Thoracic aorta (tissue), 2 donors: ENCODE measurements around the gene SOX3. TPM values are rescaled to one million over a fixed set of nuclear protein-coding genes. Genes with fewer than 3 reads are reported as not detected.

Experiments
- ATAC-seq: fragments of 150-250 bp; one replicate; pipeline ENCODE4 v1.8.0; 2017; ENCODE audit warnings: low read depth; ENCODE audit not compliant: insufficient number of reproducible peaks, low FRiP score
- DNase-seq: peaks from one replicate; pipeline ENCODE4 v3.0.0-alpha.2; 2020; ENCODE audit warnings: low spot score
- H3K27ac ChIP-seq, 2 donors: fragments of 200-600 bp; sonication (generic); 1 replicate in 1 of 2; 2 replicates in 1 of 2; pipeline ENCODE4 v1.5.1; 2016; ENCODE audit warnings: mild to moderate bottlenecking in 2 of 2, moderate library complexity in 2 of 2
- H3K27me3 ChIP-seq: fragments of 200-600 bp; sonication (generic); replicated peaks from 2 replicates; pipeline ENCODE4 v1.6.0; 2016; ENCODE audit warnings: mild to moderate bottlenecking; ENCODE audit not compliant: insufficient read depth
- H3K36me3 ChIP-seq: fragments of 200-600 bp; sonication (generic); one replicate; pipeline ENCODE4 v1.5.1; 2016
- H3K4me1 ChIP-seq, 2 donors: fragments of 200-600 bp; sonication (generic); 1 replicate in 1 of 2; 2 replicates in 1 of 2; pipeline versions ENCODE4 v1.5.1 to v1.6.0; 2016; ENCODE audit warnings: low read depth in 2 of 2, mild to moderate bottlenecking in 1 of 2; ENCODE audit not compliant: control insufficient read depth in 1 of 2
- H3K4me3 ChIP-seq: fragments of 200-600 bp; sonication (generic); 2 replicates; pipeline ENCODE4 v1.5.1; 2016; ENCODE audit warnings: mild to moderate bottlenecking
- H3K9me3 ChIP-seq: fragments of 200-600 bp; sonication (generic); 2 replicates; pipeline ENCODE4 v1.5.1; 2016
- CTCF ChIP-seq: fragments of 200-600 bp; sonication (generic); IDR thresholded peaks from one replicate; pipeline ENCODE4 v1.5.1; 2019; ENCODE audit warnings: antibody characterized with exemption
- total RNA-seq, 2 donors: library from RNA; depleted of rRNA; stranded (reverse); fragments of >200 nt; gene quantifications; one replicate each; pipeline versions ENCODE4 v1.1.0 to v1.2.3, GENCODE V29; 2016

The SOX3 gene
- total RNA-seq, 2 donors from 2014 or later, result not detected

DNA sequence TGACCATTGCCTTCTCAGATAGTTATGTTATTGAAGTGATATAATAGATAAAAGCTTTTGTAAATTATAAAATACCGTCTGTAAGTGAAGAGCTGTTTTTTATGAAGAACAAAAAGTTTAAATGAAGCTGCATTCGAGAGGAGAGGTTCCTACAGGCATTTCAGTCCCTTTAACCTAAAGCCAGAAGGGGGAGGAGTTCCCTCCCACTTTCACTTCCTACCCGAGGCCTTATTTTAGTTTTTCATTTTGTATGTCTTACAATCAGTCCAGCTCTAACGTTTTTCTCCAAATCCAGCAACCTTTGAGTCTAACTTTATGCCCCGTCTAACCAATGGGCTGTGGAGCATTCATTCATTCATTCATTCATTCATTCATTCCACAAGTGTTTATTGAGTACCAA, 16.5 kb upstream of the SOX3 start:
- H3K4me3 ChIP-seq, result no peak overlapping the region
- H3K36me3 ChIP-seq, result no peaks in the 10 kb centered on the region
- no peaks in the 10 kb centered on the region for H3K9me3 ChIP-seq
- no peaks in the 10 kb centered on the region for H3K4me1 ChIP-seq
- no peaks in the 10 kb centered on the region for H3K27me3 ChIP-seq
- DNase-seq (no peak), ATAC-seq (no peak)
- TF ChIP-seq CTCF, result no peak
- no peak overlapping the region for H3K27ac ChIP-seq

DNA sequence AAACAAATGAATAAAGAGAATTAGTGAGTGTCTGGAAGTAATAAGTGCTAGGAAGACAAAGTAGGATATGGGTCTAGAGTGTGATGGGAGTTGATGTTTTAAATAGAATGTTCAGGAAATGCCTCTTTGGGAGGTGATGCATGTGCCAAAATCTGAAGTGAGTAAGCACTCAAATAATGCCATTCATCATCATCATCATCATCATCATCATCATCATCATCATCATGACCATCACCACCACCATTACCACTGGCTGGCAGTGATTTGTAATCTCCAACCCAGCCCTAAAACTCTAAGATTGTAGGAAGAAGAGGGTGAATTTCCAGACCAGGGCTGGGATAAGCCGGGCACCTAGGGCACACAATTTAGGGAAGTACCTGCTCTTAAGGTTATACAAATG, 9.7 kb upstream of the SOX3 start:
- Histone ChIP-seq H3K4me3 (no peak overlapping the region), H3K36me3 (no peaks in the 10 kb centered on the region), H3K4me1 (no peaks in the 10 kb centered on the region), H3K27me3 (no peaks in the 10 kb centered on the region), H3K9me3 (no peaks in the 10 kb centered on the region), H3K27ac (no peak overlapping the region)
- TF ChIP-seq CTCF, result no peak
- ATAC-seq (no peak), DNase-seq (no peak)

GRCh38 chrX:140510895-140511295, 6.0 kb upstream of the SOX3 start:
- Histone ChIP-seq H3K27ac (no peak overlapping the region), H3K9me3 (no peaks in the 10 kb centered on the region), H3K4me3 (no peak overlapping the region), H3K36me3 (no peaks in the 10 kb centered on the region), H3K27me3 (no peaks in the 10 kb centered on the region), H3K4me1 (peaks cover 0 to 7% of the 10 kb centered on the region in 2 donors)
- no peak for DNase-seq
- TF ChIP-seq CTCF, result no peak
- ATAC-seq, result no peak

DNA sequence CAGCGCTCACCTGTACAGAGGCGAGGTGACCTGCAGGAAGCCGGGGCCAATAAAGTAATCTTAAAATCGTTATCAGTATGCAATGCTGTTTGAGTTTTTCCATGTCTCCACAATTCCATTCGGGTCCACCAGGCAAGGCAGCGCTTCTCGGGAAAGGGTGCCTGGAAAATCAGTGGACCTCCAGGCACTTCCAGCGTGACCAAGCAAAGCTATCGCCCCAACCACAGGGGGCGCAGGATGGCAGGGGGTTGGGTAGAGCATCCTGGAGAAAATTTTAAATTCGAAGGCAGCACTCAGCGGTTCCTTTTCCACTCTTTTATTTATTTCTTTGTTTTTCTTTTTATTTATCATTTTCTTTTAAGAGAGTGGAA, 5.4 kb upstream of the SOX3 start:
- ATAC-seq (no peak), DNase-seq (no peak)
- TF ChIP-seq CTCF, result no peak
- H3K36me3 ChIP-seq, result no peaks in the 10 kb centered on the region
- no peaks in the 10 kb centered on the region for H3K9me3 ChIP-seq
- no peak overlapping the region for H3K27ac ChIP-seq
- H3K27me3 ChIP-seq, result no peaks in the 10 kb centered on the region
- H3K4me1 ChIP-seq, result peaks cover 0 to 11% of the 10 kb centered on the region in 2 donors
- no peak overlapping the region for H3K4me3 ChIP-seq

GRCh38 chrX:140509468-140510305, 4.8 kb upstream of the SOX3 start:
- Histone ChIP-seq H3K27me3 (no peaks in the 10 kb centered on the region), H3K36me3 (no peaks in the 10 kb centered on the region), H3K27ac (no peak overlapping the region), H3K9me3 (no peaks in the 10 kb centered on the region), H3K4me3 (no peak overlapping the region), H3K4me1 (peaks cover 0 to 11% of the 10 kb centered on the region in 2 donors)
- TF ChIP-seq CTCF, result no peak
- DNase-seq (no peak), ATAC-seq (no peak)
